GM12892 (cell line): ENCODE results near the gene FAM76B.
A peak's percentile ranks its signal among the peaks of the same experiment; 100 is the strongest.

ENCODE experiments used
- DNase-seq: peaks from one replicate; pipeline ENCODE4 v3.0.0; 2011; ENCODE audit not compliant: insufficient read length
- FAIRE-seq: peaks from 2 replicates; lab custom pipeline; 2011; peaks lifted over from hg19 to GRCh38; lab: Jason Lieb, UNC
- POLR2A ChIP-seq: IDR thresholded peaks from 2 replicates; pipeline ENCODE4 v1.6.1; 2011; ENCODE audit warnings: low read depth, low read length, control low read depth
- POLR2AphosphoS5 ChIP-seq: IDR thresholded peaks from 2 replicates; pipeline ENCODE4 v1.6.1; 2011; ENCODE audit warnings: low read depth, low read length, control low read depth
- TAF1 ChIP-seq: IDR thresholded peaks from 2 replicates; pipeline ENCODE4 v1.6.1; 2011; ENCODE audit warnings: low read depth, mild to moderate bottlenecking, control low read depth, low read length, borderline replicate concordance

Gene FAM76B

GRCh38 chr11:95751515-95751914, 38.1 kb downstream of the FAM76B start:
- DNase-seq (no peak), FAIRE-seq (peak; percentile 57)
- TF ChIP-seq POLR2AphosphoS5 (no peak), POLR2A (no peak), TAF1 (no peak)

GRCh38 chr11:95750101-95750500, 39.5 kb downstream of the FAM76B start:
- TF ChIP-seq TAF1 = no peak
- TF ChIP-seq POLR2AphosphoS5 = no peak
- TF ChIP-seq POLR2A = no peak
- no peak for DNase-seq
- no peak for FAIRE-seq

- peak; percentile 36 for FAIRE-seq
- no peak for DNase-seq
Measured at GRCh38 chr11:95739108-95739938, 50.3 kb downstream of the FAM76B start.

GRCh38 chr11:95736809-95737208, 52.8 kb downstream of the FAM76B start:
- no peak for DNase-seq
- TF ChIP-seq TAF1 (no peak), POLR2AphosphoS5 (no peak), POLR2A (no peak)
- no peak for FAIRE-seq

More at GRCh38 chr11:95739108-95739938, 50.3 kb downstream of the FAM76B start:
- TF ChIP-seq POLR2A (no peak), POLR2AphosphoS5 (no peak), TAF1 (no peak)

DNA sequence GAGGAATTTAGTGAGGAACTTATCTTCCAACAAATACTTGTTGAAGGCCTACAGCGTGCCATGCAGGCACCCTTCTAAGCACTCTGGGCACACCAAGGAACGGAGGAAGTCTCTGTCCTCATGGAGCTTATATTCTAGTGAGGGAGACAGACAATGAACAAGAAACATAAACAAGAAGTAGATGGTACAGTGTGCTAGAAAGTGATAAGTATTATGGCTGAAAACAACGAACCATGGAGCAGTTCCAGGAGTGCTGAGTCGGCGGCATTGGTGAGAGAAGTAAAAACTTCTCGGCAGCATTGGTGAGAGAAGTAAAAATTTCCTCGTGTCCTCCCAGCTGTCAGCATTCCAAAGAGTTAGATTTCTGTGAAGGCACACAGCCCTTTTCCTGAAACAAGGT, 53.2 kb downstream of the FAM76B start:
- DNase-seq = no peak
- no peak for TF ChIP-seq POLR2AphosphoS5
- TF ChIP-seq TAF1 = no peak

GRCh38 chr11:95734009-95734572, 55.5 kb downstream of the FAM76B start:
- no peak for TF ChIP-seq POLR2AphosphoS5
- no peak for TF ChIP-seq TAF1
- no peak for TF ChIP-seq POLR2A
- no peak for DNase-seq
- FAIRE-seq = peak; percentile 42

More for the DNA sequence above, 53.2 kb downstream of the FAM76B start:
- no peak for FAIRE-seq

DNA sequence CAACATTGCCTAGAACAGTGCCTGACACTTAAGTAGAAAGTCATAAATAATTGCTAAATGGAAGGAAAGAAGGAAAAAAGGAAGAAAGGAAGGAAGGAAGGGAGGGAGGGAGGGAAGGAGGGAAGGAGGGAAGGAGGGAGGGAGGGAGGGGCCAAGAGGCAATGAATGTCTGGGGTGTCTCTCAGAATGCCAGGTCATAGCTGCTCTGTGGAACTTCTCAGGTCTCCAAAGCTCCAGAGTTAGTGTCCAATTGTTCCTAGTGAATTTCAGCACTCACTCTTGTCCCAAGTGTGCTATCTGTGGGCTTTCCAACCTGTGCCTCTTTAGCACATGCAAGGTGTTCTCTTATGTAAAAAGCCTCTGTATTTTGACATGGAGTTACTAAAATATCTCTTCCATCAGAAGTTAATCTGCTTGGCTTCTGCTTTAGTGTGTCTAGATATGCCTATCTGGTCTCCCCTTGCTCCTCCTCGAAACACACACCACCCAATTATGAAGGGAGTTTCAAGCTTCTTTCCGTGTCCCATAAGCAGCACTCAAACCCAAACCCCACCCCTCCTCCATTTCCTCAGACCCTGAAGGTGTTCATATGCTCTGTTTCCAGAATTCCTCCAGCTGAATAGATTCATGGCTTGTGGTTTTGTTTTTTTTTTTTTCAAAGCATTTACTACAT, 56.5 kb downstream of the FAM76B start:
- TF ChIP-seq TAF1 = no peak
- no peak for TF ChIP-seq POLR2A
- no peak for TF ChIP-seq POLR2AphosphoS5
- FAIRE-seq (no peak), DNase-seq (no peak)

DNA sequence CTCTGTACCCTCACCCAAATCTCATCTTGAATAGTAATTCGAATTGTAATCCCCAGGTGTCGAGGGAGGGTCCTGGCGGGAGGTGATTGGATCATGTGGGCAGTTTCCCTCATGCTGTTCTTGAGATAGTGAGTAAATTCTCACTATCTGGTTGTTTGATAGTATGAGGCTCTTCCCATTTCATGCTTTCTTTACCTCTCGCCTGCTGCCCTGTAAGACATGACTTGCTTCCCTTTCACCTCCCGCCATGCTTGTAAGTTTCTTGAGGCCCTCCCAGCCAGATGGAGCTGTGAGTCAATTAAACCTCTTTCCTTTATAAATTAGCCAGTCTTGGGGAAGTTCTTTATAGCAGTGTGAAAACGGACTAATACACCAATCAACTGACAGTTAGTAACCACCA, 60.1 kb downstream of the FAM76B start:
- DNase-seq (no peak), FAIRE-seq (no peak)
- TF ChIP-seq TAF1 (no peak), POLR2AphosphoS5 (no peak)

DNA sequence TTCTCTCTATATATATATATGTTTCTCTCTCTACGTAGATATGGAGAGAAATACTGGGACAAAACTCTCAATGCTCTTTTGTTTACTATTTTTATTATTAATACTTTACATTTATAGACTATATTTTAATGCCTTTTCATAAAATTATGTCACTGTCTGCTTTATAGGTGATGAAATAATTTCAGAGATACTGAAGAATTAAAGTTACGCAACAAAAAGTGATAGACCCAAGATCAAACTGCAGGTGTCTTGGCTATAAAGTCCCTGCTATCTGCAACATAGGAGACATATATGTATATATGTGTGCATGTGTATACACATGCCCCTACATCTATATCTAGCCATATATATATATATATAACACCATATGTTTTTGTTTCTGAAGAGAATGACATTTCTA, 60.8 kb downstream of the FAM76B start:
- no peak for TF ChIP-seq POLR2A
- no peak for TF ChIP-seq TAF1
- DNase-seq (no peak), FAIRE-seq (no peak)

DNA sequence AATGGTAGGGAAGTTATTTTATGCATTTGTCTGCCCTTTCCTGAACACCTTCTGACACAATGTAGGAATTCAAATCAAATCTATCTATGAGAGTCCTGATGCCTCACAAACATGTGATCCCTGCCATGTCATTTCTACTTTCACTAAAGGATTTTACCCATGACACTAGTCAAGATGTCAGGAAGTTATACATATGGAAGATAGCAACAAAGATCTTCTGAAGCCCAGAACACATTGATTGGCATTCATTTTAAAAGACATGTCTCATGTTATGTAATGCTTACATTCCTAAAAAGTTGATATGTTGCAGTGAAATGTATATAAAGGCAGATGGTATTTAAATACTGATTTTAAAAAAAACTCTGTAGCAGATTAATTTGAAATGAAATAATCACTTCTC, 61.5 kb downstream of the FAM76B start:
- no peak for DNase-seq
- FAIRE-seq = no peak
- TF ChIP-seq POLR2AphosphoS5 (no peak), TAF1 (no peak), POLR2A (no peak)

GRCh38 chr11:95727620-95728019, 62.0 kb downstream of the FAM76B start:
- no peak for TF ChIP-seq TAF1
- no peak for TF ChIP-seq POLR2A
- DNase-seq (no peak), FAIRE-seq (no peak)

- DNase-seq (no peak), FAIRE-seq (no peak)
- no peak for TF ChIP-seq TAF1
- no peak for TF ChIP-seq POLR2A
- no peak for TF ChIP-seq POLR2AphosphoS5
Measured at GRCh38 chr11:95727111-95727510, 62.5 kb downstream of the FAM76B start.
